K562 (cell line): ENCODE measurements around the gene WDHD1. TPM values are rescaled to one million over a fixed set of nuclear protein-coding genes. Genes with fewer than 3 reads are reported as not detected.

Source experiments
- BDP1 ChIP-seq: IDR thresholded peaks from 3 replicates; pipeline ENCODE4 v1.6.1; 2011; ENCODE audit not compliant: insufficient read length, insufficient read depth
- BRF1 ChIP-seq: IDR thresholded peaks from 3 replicates; pipeline ENCODE4 v1.6.1; 2011; ENCODE audit warnings: borderline replicate concordance, mild to moderate bottlenecking; ENCODE audit not compliant: insufficient read length; ENCODE audit errors: extremely low read depth
- CTCF ChIP-seq, 3 experiments: IDR thresholded peaks in 2 of 3; conservative IDR thresholded peaks in 1 of 3; 2 replicates each; pipeline ENCODE4 v1.5.1; 2011 to 2012; ENCODE audit warnings: low read length in 3 of 3, mild to moderate bottlenecking in 3 of 3, control low read depth in 2 of 3, improper control_type of control experiment in 1 of 3, inconsistent platforms in 1 of 3, low read depth in 1 of 3, mixed read lengths in 1 of 3, moderate library complexity in 1 of 3; ENCODE audit not compliant: insufficient read depth in 2 of 3
- DNMT1 ChIP-seq: fragments of 450-650 bp; IDR thresholded peaks from 2 replicates; pipeline ENCODE4 v1.6.1; 2016; ENCODE audit warnings: antibody characterized with exemption, mild to moderate bottlenecking
- EGR1 ChIP-seq: fragments of 450-650 bp; conservative IDR thresholded peaks from 2 replicates; pipeline ENCODE4 v1.6.1; 2017; ENCODE audit warnings: mild to moderate bottlenecking
- EP400 ChIP-seq: fragments of 450-650 bp; IDR thresholded peaks from 2 replicates; pipeline ENCODE4 v1.6.1; 2017; ENCODE audit warnings: antibody characterized with exemption, mild to moderate bottlenecking, moderate library complexity
- HEY1 ChIP-seq: fragments of 250-450 bp; sonication (Bioruptor Pico); IDR thresholded peaks from 2 replicates; pipeline ENCODE4 v1.5.0; 2020; ENCODE audit warnings: mild to moderate bottlenecking, moderate library complexity, borderline replicate concordance
- HMG20B ChIP-seq: fragments of 250-450 bp; sonication (Bioruptor Pico); IDR thresholded peaks from 2 replicates; pipeline ENCODE4 v1.5.0; 2021; ENCODE audit warnings: mild to moderate bottlenecking
- ILK ChIP-seq: fragments of 450-650 bp; IDR thresholded peaks from 2 replicates; pipeline ENCODE4 v1.6.1; 2016; ENCODE audit warnings: missing genetic modification characterization, low read depth, mild to moderate bottlenecking, missing compliant biosample characterization, moderate library complexity, borderline replicate concordance
- NFE2 ChIP-seq: IDR thresholded peaks from 2 replicates; pipeline ENCODE4 v1.6.1; 2014; ENCODE audit warnings: antibody characterized with exemption, low read depth
- POLR3A ChIP-seq: IDR thresholded peaks from 2 replicates; pipeline ENCODE4 v1.6.1; 2011; ENCODE audit warnings: borderline replicate concordance, mild to moderate bottlenecking, moderate library complexity; ENCODE audit not compliant: insufficient read length, insufficient read depth; ENCODE audit errors: extremely low read depth
- THRAP3 ChIP-seq: fragments of 450-650 bp; IDR thresholded peaks from 2 replicates; pipeline ENCODE4 v1.6.1; 2016; ENCODE audit warnings: mild to moderate bottlenecking, inconsistent platforms, borderline replicate concordance
- TSC22D4 ChIP-seq: fragments of 450-650 bp; IDR thresholded peaks from 2 replicates; pipeline ENCODE4 v1.6.1; 2016; ENCODE audit warnings: missing genetic modification characterization, missing biosample characterization, control low read depth
- YY1 ChIP-seq, 3 experiments: IDR thresholded peaks; 2 replicates each; pipeline ENCODE4 v1.6.1; 2011; ENCODE audit warnings: low read length in 2 of 3, mild to moderate bottlenecking in 2 of 3, moderate library complexity in 2 of 3, borderline replicate concordance in 1 of 3, control low read depth in 1 of 3, low read depth in 1 of 3; ENCODE audit not compliant: insufficient read depth in 3 of 3, insufficient replicate concordance in 2 of 3, control insufficient read depth in 1 of 3, insufficient read length in 1 of 3; ENCODE audit errors: extremely low read depth in 1 of 3
- ZBTB49 ChIP-seq: sonication (generic); formaldehyde crosslinking; IDR thresholded peaks from 2 replicates; pipeline ENCODE4 v1.8.0; 2022; ENCODE audit warnings: missing genetic modification reagents, mild to moderate bottlenecking, borderline replicate concordance
- ZEB2 ChIP-seq: fragments of 450-650 bp; IDR thresholded peaks from 2 replicates; pipeline ENCODE4 v1.6.1; 2016
- ZNF354B ChIP-seq: fragments of 250-450 bp; sonication (Bioruptor Pico); IDR thresholded peaks from 2 replicates; pipeline ENCODE4 v1.4.0; 2020
- ZNF408 ChIP-seq: fragments of 250-450 bp; sonication (Bioruptor Pico); IDR thresholded peaks from 2 replicates; pipeline ENCODE4 v1.4.0; 2020; ENCODE audit warnings: low read depth, mild to moderate bottlenecking, moderate library complexity
- ZNF609 ChIP-seq: sonication (generic); formaldehyde crosslinking; IDR thresholded peaks from 2 replicates; pipeline ENCODE4 v1.8.1; 2023; ENCODE audit warnings: missing genetic modification reagents, mild to moderate bottlenecking, borderline replicate concordance
- ZNF644 ChIP-seq: fragments of 200-800 bp; sonication (Bioruptor generic); IDR thresholded peaks from 2 replicates; pipeline ENCODE4 v1.6.1; 2016; ENCODE audit warnings: low read depth, missing genetic modification characterization, missing compliant biosample characterization
- polyA plus RNA-seq, 8 experiments: library from polyadenylated mRNA; depleted of rRNA in 4 of 8; stranded (reverse) in 5 of 8; unstranded in 3 of 8; fragments of >200 nt; fragmentation: Nextera tagmentation in 2 of 8; fragmentation: Illumina TruSeq in 1 of 8; extraction: Ambion mirVana in 2 of 8; extraction: Trizol in 1 of 8; gene quantifications; 2 replicates each; pipeline versions ENCODE4 v1.2.1 to v1.2.3, GENCODE V29; 2011 to 2014; ENCODE audit warnings: inconsistent platforms in 1 of 8, missing spikeins in 1 of 8
- total RNA-seq, 7 experiments: library from RNA; depleted of rRNA in 6 of 7; stranded (reverse); fragments of >200 nt in 6 of 7; fragmentation: Illumina TruSeq in 2 of 7; extraction: Trizol in 2 of 7; gene quantifications; 2 replicates each; pipeline versions ENCODE4 v1.2.1 to v1.2.3, GENCODE V29; 2011 to 2021; ENCODE audit warnings: low replicate concordance in 1 of 7

The WDHD1 gene
- total and polyA plus RNA-seq, 9 of the 15 experiments (the other 6 are each of a cell fraction or from before 2014, with no cell fraction given): 11.7 to 39.1 (median 30.0) TPM

GRCh38 chr14:54902143-54902520 is 124.8 kb downstream of the WDHD1 start (continued):
- TF ChIP-seq ZBTB49 (CRISPR knock-in tag): no peak
- TF ChIP-seq EGR1: peak; percentile 85
- TF ChIP-seq HEY1: no peak
- TF ChIP-seq DNMT1: no peak
- TF ChIP-seq BDP1: no peak
- TF ChIP-seq CTCF (IDR thresholded peaks at IDR 0.05 in 2 of 3, conservative IDR thresholded peaks at IDR 0.05 in 1 of 3; ENCODE audit: insufficient read depth in 2 of 3, low read depth in 1 of 3, low read length in 3 of 3): peak in 1 of 3 experiments; percentile 16; a peak in 1 of 6 replicates
- no peak for TF ChIP-seq ZNF609 (CRISPR knock-in tag)
- TF ChIP-seq THRAP3: no peak
- no peak for TF ChIP-seq BRF1
- TF ChIP-seq ZNF408 (CRISPR knock-in tag): no peak
- no peak for TF ChIP-seq ZNF354B (CRISPR knock-in tag)
- no peak for TF ChIP-seq NFE2
- no peak for TF ChIP-seq HMG20B (CRISPR knock-in tag)
- TF ChIP-seq ZEB2: no peak
- peak in 1 of 3 experiments; percentile 21 for TF ChIP-seq YY1 (IDR thresholded peaks at IDR 0.05; ENCODE audit: borderline replicate concordance in 1 of 3, control insufficient read depth in 1 of 3, extremely low read depth in 1 of 3, insufficient read depth in 3 of 3, insufficient read length in 1 of 3, insufficient replicate concordance in 2 of 3, low read depth in 1 of 3, low read length in 2 of 3)
- TF ChIP-seq ILK (tag): no peak
- TF ChIP-seq EP400: peak; percentile 53; the same call in 1 of the 2 replicates
- TF ChIP-seq ZNF644 (tag): no peak
- no peak for TF ChIP-seq TSC22D4 (tag)
- TF ChIP-seq POLR3A: no peak
